Measurements from ENCODE around the gene TBC1D30.

- TF ChIP-seq EP300 (IDR thresholded peaks at IDR 0.05; ENCODE audit: low read length) (no peak), KLF13 (tag; IDR thresholded peaks at IDR 0.05; ENCODE audit: borderline replicate concordance, low read depth) (no peak), MEIS2 (IDR thresholded peaks at IDR 0.05; ENCODE audit: partially characterized antibody) (no peak), DIDO1 (tag; IDR thresholded peaks at IDR 0.05; ENCODE audit: low read depth) (no peak), RBM34 (IDR thresholded peaks at IDR 0.05; ENCODE audit: borderline replicate concordance, insufficient read depth, low read length) (no peak), E4F1 (CRISPR knock-in tag; IDR thresholded peaks at IDR 0.05; ENCODE audit: borderline replicate concordance) (no peak), NR2C2 (CRISPR knock-in tag; IDR thresholded peaks at IDR 0.05) (no peak), NR2C2 (tag; IDR thresholded peaks at IDR 0.05) (no peak), MCM2 (IDR thresholded peaks at IDR 0.05; ENCODE audit: low read depth) (no peak), POLR2AphosphoS5 (IDR thresholded peaks at IDR 0.05; ENCODE audit: control insufficient read depth, insufficient read depth, low read depth, low read length) (no peak), POLR2AphosphoS2 (IDR thresholded peaks at IDR 0.05; ENCODE audit: low read length) (no peak), BMI1 (IDR thresholded peaks at IDR 0.05; ENCODE audit: low read length) (no peak)
- TF ChIP-seq, protein P1, sequence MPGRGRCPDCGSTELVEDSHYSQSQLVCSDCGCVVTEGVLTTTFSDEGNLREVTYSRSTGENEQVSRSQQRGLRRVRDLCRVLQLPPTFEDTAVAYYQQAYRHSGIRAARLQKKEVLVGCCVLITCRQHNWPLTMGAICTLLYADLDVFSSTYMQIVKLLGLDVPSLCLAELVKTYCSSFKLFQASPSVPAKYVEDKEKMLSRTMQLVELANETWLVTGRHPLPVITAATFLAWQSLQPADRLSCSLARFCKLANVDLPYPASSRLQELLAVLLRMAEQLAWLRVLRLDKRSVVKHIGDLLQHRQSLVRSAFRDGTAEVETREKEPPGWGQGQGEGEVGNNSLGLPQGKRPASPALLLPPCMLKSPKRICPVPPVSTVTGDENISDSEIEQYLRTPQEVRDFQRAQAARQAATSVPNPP (IDR thresholded peaks at IDR 0.05; ENCODE audit: borderline replicate concordance, insufficient read depth, insufficient read length), result no peak
- TF ChIP-seq, protein P2, sequence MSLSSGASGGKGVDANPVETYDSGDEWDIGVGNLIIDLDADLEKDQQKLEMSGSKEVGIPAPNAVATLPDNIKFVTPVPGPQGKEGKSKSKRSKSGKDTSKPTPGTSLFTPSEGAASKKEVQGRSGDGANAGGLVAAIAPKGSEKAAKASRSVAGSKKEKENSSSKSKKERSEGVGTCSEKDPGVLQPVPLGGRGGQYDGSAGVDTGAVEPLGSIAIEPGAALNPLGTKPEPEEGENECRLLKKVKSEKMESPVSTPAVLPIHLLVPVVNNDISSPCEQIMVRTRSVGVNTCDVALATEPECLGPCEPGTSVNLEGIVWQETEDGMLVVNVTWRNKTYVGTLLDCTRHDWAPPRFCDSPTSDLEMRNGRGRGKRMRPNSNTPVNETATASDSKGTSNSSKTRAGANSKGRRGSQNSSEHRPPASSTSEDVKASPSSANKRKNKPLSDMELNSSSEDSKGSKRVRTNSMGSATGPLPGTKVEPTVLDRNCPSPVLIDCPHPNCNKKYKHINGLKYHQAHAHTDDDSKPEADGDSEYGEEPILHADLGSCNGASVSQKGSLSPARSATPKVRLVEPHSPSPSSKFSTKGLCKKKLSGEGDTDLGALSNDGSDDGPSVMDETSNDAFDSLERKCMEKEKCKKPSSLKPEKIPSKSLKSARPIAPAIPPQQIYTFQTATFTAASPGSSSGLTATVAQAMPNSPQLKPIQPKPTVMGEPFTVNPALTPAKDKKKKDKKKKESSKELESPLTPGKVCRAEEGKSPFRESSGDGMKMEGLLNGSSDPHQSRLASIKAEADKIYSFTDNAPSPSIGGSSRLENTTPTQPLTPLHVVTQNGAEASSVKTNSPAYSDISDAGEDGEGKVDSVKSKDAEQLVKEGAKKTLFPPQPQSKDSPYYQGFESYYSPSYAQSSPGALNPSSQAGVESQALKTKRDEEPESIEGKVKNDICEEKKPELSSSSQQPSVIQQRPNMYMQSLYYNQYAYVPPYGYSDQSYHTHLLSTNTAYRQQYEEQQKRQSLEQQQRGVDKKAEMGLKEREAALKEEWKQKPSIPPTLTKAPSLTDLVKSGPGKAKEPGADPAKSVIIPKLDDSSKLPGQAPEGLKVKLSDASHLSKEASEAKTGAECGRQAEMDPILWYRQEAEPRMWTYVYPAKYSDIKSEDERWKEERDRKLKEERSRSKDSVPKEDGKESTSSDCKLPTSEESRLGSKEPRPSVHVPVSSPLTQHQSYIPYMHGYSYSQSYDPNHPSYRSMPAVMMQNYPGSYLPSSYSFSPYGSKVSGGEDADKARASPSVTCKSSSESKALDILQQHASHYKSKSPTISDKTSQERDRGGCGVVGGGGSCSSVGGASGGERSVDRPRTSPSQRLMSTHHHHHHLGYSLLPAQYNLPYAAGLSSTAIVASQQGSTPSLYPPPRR (CRISPR knock-in tag; IDR thresholded peaks at IDR 0.05; ENCODE audit: borderline replicate concordance), result no peak
- TF ChIP-seq, protein P3, sequence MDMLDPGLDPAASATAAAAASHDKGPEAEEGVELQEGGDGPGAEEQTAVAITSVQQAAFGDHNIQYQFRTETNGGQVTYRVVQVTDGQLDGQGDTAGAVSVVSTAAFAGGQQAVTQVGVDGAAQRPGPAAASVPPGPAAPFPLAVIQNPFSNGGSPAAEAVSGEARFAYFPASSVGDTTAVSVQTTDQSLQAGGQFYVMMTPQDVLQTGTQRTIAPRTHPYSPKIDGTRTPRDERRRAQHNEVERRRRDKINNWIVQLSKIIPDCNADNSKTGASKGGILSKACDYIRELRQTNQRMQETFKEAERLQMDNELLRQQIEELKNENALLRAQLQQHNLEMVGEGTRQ (CRISPR knock-in tag; IDR thresholded peaks at IDR 0.05), result no peak
Observed at GRCh38 chr12:64801381-64801780, 23.1 kb upstream of the TBC1D30 start.
